Esophagus squamous epithelium (tissue), 4 donors: Measurements from ENCODE around the gene CEP170.
"Not testable (repeated sequence)": the region's sequence is repeated elsewhere in the genome, so short reads cannot be mapped to it uniquely, and the experiment has no call there.

ENCODE experiments used
- CTCF ChIP-seq, 6 experiments: fragments of 450-650 bp in 4 of 6; fragments of 200-600 bp in 2 of 6; sonication (generic) in 2 of 6; IDR thresholded peaks; one replicate each; pipeline ENCODE4 v1.5.1; 2016 to 2019; ENCODE audit warnings: antibody characterized with exemption in 6 of 6, mild to moderate bottlenecking in 4 of 6, moderate library complexity in 4 of 6
- POLR2A ChIP-seq, 4 donors: fragments of 450-650 bp; IDR thresholded peaks; one replicate each; pipeline ENCODE4 v1.6.1; 2017; ENCODE audit warnings: antibody characterized with exemption in 4 of 4, mild to moderate bottlenecking in 4 of 4, moderate library complexity in 3 of 4

- not testable (repeated sequence) for TF ChIP-seq CTCF, POLR2A (IDR thresholded peaks at IDR 0.05)
These were observed 53.8 kb downstream of the CEP170 start for GRCh38 chr1:243201316-243201715.
